ENCODE results near the gene SUMF1. TPM values are rescaled to one million over a fixed set of nuclear protein-coding genes. Genes with fewer than 3 reads are reported as not detected.

Gene SUMF1
- total and polyA plus RNA-seq, 2 of the 13 experiments (the other 11 are each of a cell fraction or from before 2014, with no cell fraction given) = 18.5 to 28.9 TPM

DNA sequence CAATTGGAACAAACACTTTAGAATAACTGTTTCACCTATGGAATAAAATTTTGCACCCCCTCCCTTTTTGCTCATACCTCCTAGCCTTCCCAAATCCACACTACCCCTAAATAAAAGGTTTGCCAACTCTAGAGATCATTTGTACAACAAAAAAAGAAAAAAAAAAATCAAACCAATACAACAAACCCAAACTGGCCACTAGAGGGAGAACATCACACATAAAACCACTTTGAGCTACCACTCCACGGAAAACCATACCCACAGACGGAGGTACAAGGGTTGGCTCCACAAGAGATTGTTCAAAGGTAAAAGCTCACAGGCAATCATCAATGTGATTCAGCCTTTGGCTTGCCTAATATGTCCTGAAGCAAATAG, 116.3 kb downstream of the SUMF1 start (continued):
- TF ChIP-seq ZIK1 (CRISPR knock-in tag; IDR thresholded peaks at IDR 0.05; ENCODE audit: borderline replicate concordance, low read depth) (no peak), THAP11 (CRISPR knock-in tag; IDR thresholded peaks at IDR 0.05) (0 out of 2 replicates have a peak, but pooled peaks have one; percentile 13), ZNF7 (CRISPR knock-in tag; IDR thresholded peaks at IDR 0.05) (no peak), CBX2 (IDR thresholded peaks at IDR 0.05; ENCODE audit: low read depth, low read length) (no peak), CBX2 (CRISPR knock-in tag; IDR thresholded peaks at IDR 0.05; ENCODE audit: low read depth) (no peak), ISL2 (CRISPR knock-in tag; IDR thresholded peaks at IDR 0.05) (no peak), SMAD9 (CRISPR knock-in tag; IDR thresholded peaks at IDR 0.05) (no peak), ZNF160 (CRISPR knock-in tag; IDR thresholded peaks at IDR 0.05) (no peak), SMC3 (IDR thresholded peaks at IDR 0.05; ENCODE audit: low read length) (peak; percentile 81), STAG1 (CRISPR knock-in tag; IDR thresholded peaks at IDR 0.05) (peak; percentile 94), AHR (CRISPR knock-in tag; IDR thresholded peaks at IDR 0.05) (no peak), RORA (CRISPR knock-in tag; IDR thresholded peaks at IDR 0.05) (no peak), RAD21 (CRISPR knock-in tag; IDR thresholded peaks at IDR 0.05) (peak; percentile 46; the same call in 1 of the 2 replicates), ZBTB8A (CRISPR knock-in tag; IDR thresholded peaks at IDR 0.05; ENCODE audit: borderline replicate concordance, low read depth) (no peak), JARID2 (CRISPR knock-in tag; IDR thresholded peaks at IDR 0.05; ENCODE audit: insufficient replicate concordance) (no peak), DMAP1 (CRISPR knock-in tag; IDR thresholded peaks at IDR 0.05) (no peak), ZNF224 (CRISPR knock-in tag; IDR thresholded peaks at IDR 0.05) (no peak)
- TF ChIP-seq, protein P1, sequence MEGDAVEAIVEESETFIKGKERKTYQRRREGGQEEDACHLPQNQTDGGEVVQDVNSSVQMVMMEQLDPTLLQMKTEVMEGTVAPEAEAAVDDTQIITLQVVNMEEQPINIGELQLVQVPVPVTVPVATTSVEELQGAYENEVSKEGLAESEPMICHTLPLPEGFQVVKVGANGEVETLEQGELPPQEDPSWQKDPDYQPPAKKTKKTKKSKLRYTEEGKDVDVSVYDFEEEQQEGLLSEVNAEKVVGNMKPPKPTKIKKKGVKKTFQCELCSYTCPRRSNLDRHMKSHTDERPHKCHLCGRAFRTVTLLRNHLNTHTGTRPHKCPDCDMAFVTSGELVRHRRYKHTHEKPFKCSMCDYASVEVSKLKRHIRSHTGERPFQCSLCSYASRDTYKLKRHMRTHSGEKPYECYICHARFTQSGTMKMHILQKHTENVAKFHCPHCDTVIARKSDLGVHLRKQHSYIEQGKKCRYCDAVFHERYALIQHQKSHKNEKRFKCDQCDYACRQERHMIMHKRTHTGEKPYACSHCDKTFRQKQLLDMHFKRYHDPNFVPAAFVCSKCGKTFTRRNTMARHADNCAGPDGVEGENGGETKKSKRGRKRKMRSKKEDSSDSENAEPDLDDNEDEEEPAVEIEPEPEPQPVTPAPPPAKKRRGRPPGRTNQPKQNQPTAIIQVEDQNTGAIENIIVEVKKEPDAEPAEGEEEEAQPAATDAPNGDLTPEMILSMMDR (CRISPR knock-in tag; IDR thresholded peaks at IDR 0.05) = peak; percentile 75
- TF ChIP-seq, protein P2, sequence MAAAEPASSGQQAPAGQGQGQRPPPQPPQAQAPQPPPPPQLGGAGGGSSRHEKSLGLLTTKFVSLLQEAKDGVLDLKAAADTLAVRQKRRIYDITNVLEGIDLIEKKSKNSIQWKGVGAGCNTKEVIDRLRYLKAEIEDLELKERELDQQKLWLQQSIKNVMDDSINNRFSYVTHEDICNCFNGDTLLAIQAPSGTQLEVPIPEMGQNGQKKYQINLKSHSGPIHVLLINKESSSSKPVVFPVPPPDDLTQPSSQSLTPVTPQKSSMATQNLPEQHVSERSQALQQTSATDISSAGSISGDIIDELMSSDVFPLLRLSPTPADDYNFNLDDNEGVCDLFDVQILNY (CRISPR knock-in tag; conservative IDR thresholded peaks at IDR 0.05) = no peak
